ENCODE results near the gene GABPB1.
A peak's percentile ranks its signal among the peaks of the same experiment; 100 is the strongest.

Gene GABPB1

GRCh38 chr15:50341616-50342136, 13.3 kb downstream of the GABPB1 start:
- no peak for DNase-seq

GRCh38 chr15:50340416-50340815, 14.6 kb downstream of the GABPB1 start:
- DNase-seq, result no peak

GRCh38 chr15:50339717-50340116, 15.3 kb downstream of the GABPB1 start:
- no peak for DNase-seq

- DNase-seq, result no peak
Measured at GRCh38 chr15:50335251-50335650, 19.7 kb downstream of the GABPB1 start.

- DNase-seq, result no peak
Measured at GRCh38 chr15:50333229-50333628, 21.8 kb downstream of the GABPB1 start.

GRCh38 chr15:50330921-50331320, 24.1 kb downstream of the GABPB1 start:
- DNase-seq, result no peak

- no peak for DNase-seq
Measured at GRCh38 chr15:50328116-50328515, 26.9 kb downstream of the GABPB1 start.

GRCh38 chr15:50321680-50322210, 33.3 kb downstream of the GABPB1 start:
- peak; percentile 3 for DNase-seq

- no peak for DNase-seq
Measured at GRCh38 chr15:50320504-50320903, 34.5 kb downstream of the GABPB1 start.

GRCh38 chr15:50318697-50319096, 36.3 kb downstream of the GABPB1 start:
- no peak for DNase-seq

- peak; percentile 52 for DNase-seq
Measured at GRCh38 chr15:50315814-50316630, 39.0 kb downstream of the GABPB1 start.

- no peak for DNase-seq
Measured at GRCh38 chr15:50312636-50313035, 42.4 kb downstream of the GABPB1 start.

GRCh38 chr15:50307799-50308198, 47.2 kb downstream of the GABPB1 start:
- no peak for DNase-seq

- DNase-seq, result no peak
Measured at GRCh38 chr15:50304836-50305235, 50.2 kb downstream of the GABPB1 start.

- DNase-seq, result no peak
Measured at GRCh38 chr15:50302581-50302980, 52.4 kb downstream of the GABPB1 start.

GRCh38 chr15:50298340-50298739, 56.7 kb downstream of the GABPB1 start:
- DNase-seq, result peak; percentile 14

GRCh38 chr15:50295966-50296365, 59.0 kb downstream of the GABPB1 start:
- no peak for DNase-seq

- no peak for DNase-seq
Measured at GRCh38 chr15:50289749-50290148, 65.2 kb downstream of the GABPB1 start.

- no peak for DNase-seq
Measured at GRCh38 chr15:50287324-50288116, 67.5 kb downstream of the GABPB1 start.

GRCh38 chr15:50281427-50281826, 73.6 kb downstream of the GABPB1 start:
- no peak for DNase-seq

GRCh38 chr15:50280271-50280670, 74.7 kb downstream of the GABPB1 start:
- DNase-seq, result no peak

- DNase-seq, result no peak
Measured at GRCh38 chr15:50278496-50278895, 76.5 kb downstream of the GABPB1 start.

- no peak for DNase-seq
Measured at GRCh38 chr15:50277370-50277769, 77.6 kb downstream of the GABPB1 start.

GRCh38 chr15:50275908-50276307, 79.1 kb downstream of the GABPB1 start:
- DNase-seq, result no peak

All from HCEC 1CT (cell line).